Lower leg skin (tissue), 4 donors: Measurements from ENCODE around the gene PSME3. TPM values are rescaled to one million over a fixed set of nuclear protein-coding genes. Genes with fewer than 3 reads are reported as not detected.

Experiments used
- DNase-seq, 2 donors: peaks; one replicate each; pipeline ENCODE4 v3.0.0-alpha.2; 2019; ENCODE audit warnings: low spot score in 2 of 2
- H3K4me3 ChIP-seq: fragments of 200-600 bp; sonication (generic); 2 replicates; pipeline ENCODE4 v1.5.1; 2017; ENCODE audit warnings: mild to moderate bottlenecking, low read depth; ENCODE audit not compliant: poor library complexity, severe bottlenecking
- POLR2A ChIP-seq, 2 donors: fragments of 450-650 bp; IDR thresholded peaks; one replicate each; pipeline ENCODE4 v1.6.1; 2016 to 2017; ENCODE audit warnings: antibody characterized with exemption in 2 of 2, mild to moderate bottlenecking in 1 of 2, moderate library complexity in 1 of 2
- WGBS, 2 donors: methylation state at CpG; one replicate each; pipeline ENCODE4 v1.1.5; 2018; 5-methylcytosine and 5-hydroxymethylcytosine counted together
- intact Hi-C: fragments of 100-400 bp; cut with DNase I; formaldehyde crosslinking; loops from one replicate; pipeline ENCODE4 v1.15.0; 2023; ENCODE audit warnings: low total_unique reads
- total RNA-seq, 4 donors: library from RNA; depleted of rRNA; stranded (reverse); fragments of >200 nt; gene quantifications; one replicate each; pipeline ENCODE4 v1.1.0, GENCODE V29; 2016
- TF ChIP-seq, protein P1 (sequence below), 3 donors: fragments of 450-650 bp; IDR thresholded peaks; one replicate each; pipeline ENCODE4 v1.5.1; 2016; ENCODE audit warnings: antibody characterized with exemption in 3 of 3, mild to moderate bottlenecking in 3 of 3, moderate library complexity in 2 of 3

PSME3 gene
- total RNA-seq = 10 to 100 TPM; 56.2 to 82.0 (median 75.1) TPM

GRCh38 chr17:42832934-42833766 is at the start of gene PSME3:
TSS of gene PSME3 (plus strand) at chr17:42833397. CDS start at chr17:42833632, 235 bp downstream.
- WGBS, 2 donors = 0 to 1% methylated on average over 42 to 57 of the region's 71 CpGs
- peak; percentile 82 to 97 for DNase-seq
- peak in 1 of 2 donors; percentile 15 for TF ChIP-seq POLR2A (IDR thresholded peaks at IDR 0.05)
- TF ChIP-seq, protein P1, sequence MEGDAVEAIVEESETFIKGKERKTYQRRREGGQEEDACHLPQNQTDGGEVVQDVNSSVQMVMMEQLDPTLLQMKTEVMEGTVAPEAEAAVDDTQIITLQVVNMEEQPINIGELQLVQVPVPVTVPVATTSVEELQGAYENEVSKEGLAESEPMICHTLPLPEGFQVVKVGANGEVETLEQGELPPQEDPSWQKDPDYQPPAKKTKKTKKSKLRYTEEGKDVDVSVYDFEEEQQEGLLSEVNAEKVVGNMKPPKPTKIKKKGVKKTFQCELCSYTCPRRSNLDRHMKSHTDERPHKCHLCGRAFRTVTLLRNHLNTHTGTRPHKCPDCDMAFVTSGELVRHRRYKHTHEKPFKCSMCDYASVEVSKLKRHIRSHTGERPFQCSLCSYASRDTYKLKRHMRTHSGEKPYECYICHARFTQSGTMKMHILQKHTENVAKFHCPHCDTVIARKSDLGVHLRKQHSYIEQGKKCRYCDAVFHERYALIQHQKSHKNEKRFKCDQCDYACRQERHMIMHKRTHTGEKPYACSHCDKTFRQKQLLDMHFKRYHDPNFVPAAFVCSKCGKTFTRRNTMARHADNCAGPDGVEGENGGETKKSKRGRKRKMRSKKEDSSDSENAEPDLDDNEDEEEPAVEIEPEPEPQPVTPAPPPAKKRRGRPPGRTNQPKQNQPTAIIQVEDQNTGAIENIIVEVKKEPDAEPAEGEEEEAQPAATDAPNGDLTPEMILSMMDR (IDR thresholded peaks at IDR 0.05) = no peak
- intact Hi-C loops = no loop called here
- peak within 1 kb of the TSS; percentile 69 for H3K4me3 ChIP-seq

- WGBS, 2 donors = 22 to 37% methylated on average over 22 of the region's 22 CpGs
- H3K4me3 ChIP-seq = no peak overlapping the region
- TF ChIP-seq, protein P1 (IDR thresholded peaks at IDR 0.05) = no peak
- no peak for TF ChIP-seq POLR2A (IDR thresholded peaks at IDR 0.05)
- intact Hi-C loops = no loop called here
- no peak for DNase-seq
Observed at GRCh38 chr17:42783791-42784138, 49.4 kb upstream of the PSME3 start.

DNA sequence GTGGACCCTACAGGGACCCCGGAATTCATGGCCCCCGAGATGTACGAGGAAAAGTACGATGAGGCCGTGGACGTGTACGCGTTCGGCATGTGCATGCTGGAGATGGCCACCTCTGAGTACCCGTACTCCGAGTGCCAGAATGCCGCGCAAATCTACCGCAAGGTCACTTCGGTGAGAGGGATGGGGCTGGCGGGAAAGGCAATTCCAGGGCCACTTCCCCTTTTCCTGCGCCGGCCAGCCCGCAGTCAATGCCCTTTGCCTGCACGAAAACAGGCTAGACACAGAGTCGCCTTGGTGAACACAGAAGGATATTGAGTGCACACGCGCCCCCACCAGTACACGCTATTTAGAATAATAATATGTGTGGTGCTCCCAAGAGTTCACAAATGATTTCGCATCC is 48.8 kb upstream of the PSME3 start:
- intact Hi-C loops = no loop called here
- DNase-seq = no peak
- H3K4me3 ChIP-seq = no peak overlapping the region
- WGBS, 2 donors = 43 to 47% methylated on average over 22 to 25 of the region's 25 CpGs
- no peak for TF ChIP-seq POLR2A (IDR thresholded peaks at IDR 0.05)
- TF ChIP-seq, protein P1 (IDR thresholded peaks at IDR 0.05) = no peak

- TF ChIP-seq POLR2A (IDR thresholded peaks at IDR 0.05) = no peak
- TF ChIP-seq, protein P1 (IDR thresholded peaks at IDR 0.05) = no peak
- 21 to 30% methylated on average over 44 to 52 of the region's 52 CpGs for WGBS, 2 donors
- intact Hi-C loops = no loop called here
- no peak overlapping the region for H3K4me3 ChIP-seq
- DNase-seq = no peak
Observed at GRCh38 chr17:42784811-42785592, 48.2 kb upstream of the PSME3 start.

DNA sequence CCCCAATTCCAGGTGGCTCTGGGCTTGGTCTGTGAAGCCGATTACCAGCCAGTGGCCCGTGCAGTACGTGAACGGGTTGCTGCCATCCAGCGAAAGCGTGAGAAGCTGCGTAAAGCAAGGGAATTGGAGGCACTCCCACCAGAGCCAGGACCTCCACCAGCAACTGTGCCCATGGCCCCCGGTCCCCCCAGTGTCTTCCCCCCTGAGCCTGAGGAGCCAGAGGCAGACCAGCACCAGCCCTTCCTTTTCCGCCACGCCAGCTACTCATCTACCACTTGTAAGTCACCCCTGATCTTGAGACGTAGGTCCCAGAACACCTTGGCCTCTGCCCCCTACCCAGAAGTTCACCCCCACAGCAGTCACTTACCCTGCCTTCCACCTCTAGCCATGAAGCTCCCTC is 45.9 kb upstream of the PSME3 start:
- 90 to 92% methylated on average over 11 of the region's 11 CpGs for WGBS, 2 donors
- TF ChIP-seq, protein P1 (IDR thresholded peaks at IDR 0.05) = no peak
- no peak for TF ChIP-seq POLR2A (IDR thresholded peaks at IDR 0.05)
- DNase-seq = no peak
- intact Hi-C loops = no loop called here
- no peak overlapping the region for H3K4me3 ChIP-seq
